DOHH2 (cell line): ENCODE data around the gene AMBRA1.

Experiments
- H3F3A ChIP-seq: fragments of 200-600 bp; sonication (generic), shearing (Covaris generic); 2 replicates; pipeline ENCODE4 v1.6.0; 2016; ENCODE audit warnings: antibody characterized with exemption, mild to moderate bottlenecking; ENCODE audit not compliant: control insufficient read depth, insufficient read depth
- H3K27ac ChIP-seq: fragments of 200-600 bp; sonication (generic); 2 replicates; pipeline ENCODE4 v1.5.1; 2014; ENCODE audit warnings: low read depth, mild to moderate bottlenecking, low read length, moderate library complexity
- H3K27me3 ChIP-seq: fragments of 200-600 bp; sonication (generic); 2 replicates; pipeline ENCODE4 v1.6.1; 2014; ENCODE audit warnings: mild to moderate bottlenecking, low read length, mixed read lengths; ENCODE audit not compliant: control insufficient read depth
- H3K36me3 ChIP-seq: fragments of 200-600 bp; sonication (generic); 2 replicates; pipeline ENCODE4 v1.6.1; 2014; ENCODE audit warnings: mild to moderate bottlenecking, low read length, moderate library complexity, mixed read lengths; ENCODE audit not compliant: control insufficient read depth
- H3K4me1 ChIP-seq: fragments of 200-600 bp; sonication (generic); 2 replicates; pipeline ENCODE4 v1.6.1; 2014; ENCODE audit warnings: mild to moderate bottlenecking, low read length, mixed read lengths; ENCODE audit not compliant: control insufficient read depth
- H3K4me2 ChIP-seq: fragments of 200-600 bp; sonication (generic); 2 replicates; pipeline ENCODE4 v1.6.0; 2014; ENCODE audit warnings: mild to moderate bottlenecking, low read length, moderate library complexity
- H3K4me3 ChIP-seq: fragments of 200-600 bp; sonication (generic); 2 replicates; pipeline ENCODE4 v1.5.1; 2014; ENCODE audit warnings: mild to moderate bottlenecking, low read length, mixed read lengths
- H3K79me2 ChIP-seq: fragments of 200-600 bp; sonication (generic); 2 replicates; pipeline ENCODE4 v1.6.1; 2014; ENCODE audit warnings: mild to moderate bottlenecking, low read length, mixed read lengths; ENCODE audit not compliant: control insufficient read depth
- H3K9me2 ChIP-seq: fragments of 200-600 bp; sonication (generic); replicated peaks from 2 replicates; pipeline ENCODE4 v1.6.1; 2014; ENCODE audit warnings: mild to moderate bottlenecking, low read length, mixed read lengths; ENCODE audit not compliant: control insufficient read depth
- H3K9me3 ChIP-seq: fragments of 200-600 bp; sonication (generic); 2 replicates; pipeline ENCODE4 v1.6.1; 2014; ENCODE audit warnings: antibody characterized with exemption, low read length, mixed read lengths; ENCODE audit not compliant: control insufficient read depth, insufficient read depth
- H4K20me1 ChIP-seq: fragments of 200-600 bp; sonication (generic); 2 replicates; pipeline ENCODE4 v1.6.0; 2014; ENCODE audit warnings: low read depth, mild to moderate bottlenecking, antibody characterized with exemption, low read length, moderate library complexity; ENCODE audit not compliant: control insufficient read depth, insufficient read depth
- EZH2phosphoT487 ChIP-seq: fragments of 200-600 bp; sonication (generic); IDR thresholded peaks from 2 replicates; pipeline ENCODE4 v1.6.1; 2017; ENCODE audit warnings: borderline replicate concordance, mild to moderate bottlenecking, antibody characterized with exemption, low read length, moderate library complexity, mixed read lengths
- TF ChIP-seq, protein P1 (sequence below): fragments of 200-600 bp; sonication (generic); IDR thresholded peaks from one replicate; pipeline ENCODE4 v1.5.1; 2014; ENCODE audit warnings: antibody characterized with exemption, mild to moderate bottlenecking, low read depth, low read length; ENCODE audit not compliant: poor library complexity, severe bottlenecking

Gene AMBRA1

DNA sequence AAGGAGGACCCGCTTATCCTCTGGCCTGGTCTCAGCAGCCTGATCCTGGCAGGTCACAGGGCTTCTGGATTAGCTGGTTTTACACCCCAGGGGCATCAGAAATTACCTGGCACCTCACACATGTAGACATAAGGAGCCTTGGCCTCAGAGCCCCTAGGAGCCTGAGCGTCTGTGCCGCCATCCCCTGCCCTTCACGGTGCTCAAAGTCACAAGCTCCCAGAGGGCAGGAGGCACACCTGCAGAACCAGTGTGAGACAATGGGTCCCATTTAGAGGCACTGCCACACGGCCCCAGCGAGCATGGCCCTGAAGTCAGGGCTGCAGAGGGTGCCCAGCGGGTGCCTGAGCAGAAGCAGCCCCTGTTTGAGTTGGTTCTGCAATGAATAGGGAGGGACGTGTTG is 242.7 kb downstream of the AMBRA1 start:
- H3K4me1 ChIP-seq, result peaks cover 33% of the 10 kb centered on the region
- H3K4me3 ChIP-seq, result no peak overlapping the region
- H3F3A ChIP-seq, result no peaks in the 10 kb centered on the region
- peaks cover 8% of the 10 kb centered on the region for H3K27me3 ChIP-seq
- no peak overlapping the region for H3K27ac ChIP-seq
- H4K20me1 ChIP-seq, result peaks cover 14% of the 10 kb centered on the region
- H3K79me2 ChIP-seq, result peaks cover 72% of the 10 kb centered on the region
- H3K36me3 ChIP-seq, result no peaks in the 10 kb centered on the region; the same call in 1 of the 2 replicates
- no peak for TF ChIP-seq EZH2phosphoT487
- TF ChIP-seq, protein P1, sequence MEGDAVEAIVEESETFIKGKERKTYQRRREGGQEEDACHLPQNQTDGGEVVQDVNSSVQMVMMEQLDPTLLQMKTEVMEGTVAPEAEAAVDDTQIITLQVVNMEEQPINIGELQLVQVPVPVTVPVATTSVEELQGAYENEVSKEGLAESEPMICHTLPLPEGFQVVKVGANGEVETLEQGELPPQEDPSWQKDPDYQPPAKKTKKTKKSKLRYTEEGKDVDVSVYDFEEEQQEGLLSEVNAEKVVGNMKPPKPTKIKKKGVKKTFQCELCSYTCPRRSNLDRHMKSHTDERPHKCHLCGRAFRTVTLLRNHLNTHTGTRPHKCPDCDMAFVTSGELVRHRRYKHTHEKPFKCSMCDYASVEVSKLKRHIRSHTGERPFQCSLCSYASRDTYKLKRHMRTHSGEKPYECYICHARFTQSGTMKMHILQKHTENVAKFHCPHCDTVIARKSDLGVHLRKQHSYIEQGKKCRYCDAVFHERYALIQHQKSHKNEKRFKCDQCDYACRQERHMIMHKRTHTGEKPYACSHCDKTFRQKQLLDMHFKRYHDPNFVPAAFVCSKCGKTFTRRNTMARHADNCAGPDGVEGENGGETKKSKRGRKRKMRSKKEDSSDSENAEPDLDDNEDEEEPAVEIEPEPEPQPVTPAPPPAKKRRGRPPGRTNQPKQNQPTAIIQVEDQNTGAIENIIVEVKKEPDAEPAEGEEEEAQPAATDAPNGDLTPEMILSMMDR, result no peak
- H3K4me2 ChIP-seq, result no peak overlapping the region
- H3K9me3 ChIP-seq, result no peaks in the 10 kb centered on the region
- H3K9me2 ChIP-seq, result no peaks in the 10 kb centered on the region

DNA sequence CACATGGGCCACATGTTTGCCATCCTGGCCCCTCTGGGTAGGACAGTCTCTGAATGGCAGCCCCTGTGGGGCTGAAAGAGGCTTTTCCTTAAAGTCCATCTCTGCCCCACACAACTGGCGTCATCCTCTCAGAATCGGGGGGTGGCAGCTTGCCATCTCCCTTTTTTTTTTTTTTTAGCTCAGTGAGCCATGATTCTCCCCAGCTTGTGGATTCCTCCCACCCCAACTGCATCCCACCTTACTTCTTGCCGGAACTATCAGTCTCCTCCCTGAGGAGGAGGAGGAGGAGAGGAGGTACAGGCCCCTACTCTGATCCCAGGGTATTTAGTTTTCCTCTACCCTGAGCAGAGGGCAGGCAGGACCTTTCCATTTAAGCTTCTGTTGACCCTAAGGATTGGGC is 243.1 kb downstream of the AMBRA1 start:
- Histone ChIP-seq H3K27ac (no peak overlapping the region), H3K4me3 (no peak overlapping the region), H3K4me1 (peaks cover 38% of the 10 kb centered on the region), H3K27me3 (peaks cover 13% of the 10 kb centered on the region), H3K4me2 (no peak overlapping the region), H3K9me3 (no peaks in the 10 kb centered on the region), H3K9me2 (no peaks in the 10 kb centered on the region), H3F3A (no peaks in the 10 kb centered on the region), H3K79me2 (peaks cover 70% of the 10 kb centered on the region), H4K20me1 (peaks cover 14% of the 10 kb centered on the region), H3K36me3 (no peaks in the 10 kb centered on the region; the same call in 1 of the 2 replicates)
- no peak for TF ChIP-seq EZH2phosphoT487
- TF ChIP-seq, protein P1, result no peak

- TF ChIP-seq, protein P1, result no peak
- no peak for TF ChIP-seq EZH2phosphoT487
Measured at GRCh38 chr11:46348566-46349401, 245.0 kb downstream of the AMBRA1 start.

More at GRCh38 chr11:46348566-46349401, 245.0 kb downstream of the AMBRA1 start:
- peaks cover 60% of the 10 kb centered on the region for H3K79me2 ChIP-seq
- 0 out of 2 replicates have a peak, but pooled peaks cover 2% of the 10 kb centered on the region for H3F3A ChIP-seq
- no peak overlapping the region for H3K27ac ChIP-seq
- H3K36me3 ChIP-seq, result no peaks in the 10 kb centered on the region; the same call in 1 of the 2 replicates
- peak overlapping the region; percentile 93 for H3K4me2 ChIP-seq
- H3K4me1 ChIP-seq, result peaks cover 46% of the 10 kb centered on the region
- peak overlapping the region; percentile 89 for H3K4me3 ChIP-seq
- no peaks in the 10 kb centered on the region for H3K9me3 ChIP-seq
- no peaks in the 10 kb centered on the region for H3K9me2 ChIP-seq
- H3K27me3 ChIP-seq, result peaks cover 29% of the 10 kb centered on the region
- H4K20me1 ChIP-seq, result peaks cover 14% of the 10 kb centered on the region
